Cortex of kidney (tissue), 1 donor: ENCODE data around the gene ABHD5.

Experiments
- DNase-seq: peaks from one replicate; lab custom pipeline; 2025; lab: John Stamatoyannopoulos, UW

ABHD5 gene

DNA sequence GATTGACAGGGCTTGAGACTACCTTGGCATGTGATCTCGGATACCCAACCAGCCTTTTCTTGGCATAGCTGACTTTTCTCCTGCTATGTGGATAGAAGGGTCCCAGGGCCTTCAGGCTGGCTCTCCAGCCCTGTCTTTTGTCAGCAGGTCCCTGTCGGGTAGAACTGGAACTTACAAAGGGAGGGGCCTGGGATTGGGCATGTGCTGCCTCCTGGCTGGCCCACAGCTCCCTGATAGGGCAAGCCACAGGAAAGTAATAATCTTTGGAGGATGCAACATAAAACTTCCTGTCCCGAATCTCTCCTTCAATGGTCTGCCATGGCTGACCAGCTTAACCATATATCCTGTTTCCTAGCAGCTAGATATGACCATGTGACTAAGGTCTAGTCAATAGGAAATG lies 89.1 kb downstream of the ABHD5 start:
- no peak for DNase-seq

DNA sequence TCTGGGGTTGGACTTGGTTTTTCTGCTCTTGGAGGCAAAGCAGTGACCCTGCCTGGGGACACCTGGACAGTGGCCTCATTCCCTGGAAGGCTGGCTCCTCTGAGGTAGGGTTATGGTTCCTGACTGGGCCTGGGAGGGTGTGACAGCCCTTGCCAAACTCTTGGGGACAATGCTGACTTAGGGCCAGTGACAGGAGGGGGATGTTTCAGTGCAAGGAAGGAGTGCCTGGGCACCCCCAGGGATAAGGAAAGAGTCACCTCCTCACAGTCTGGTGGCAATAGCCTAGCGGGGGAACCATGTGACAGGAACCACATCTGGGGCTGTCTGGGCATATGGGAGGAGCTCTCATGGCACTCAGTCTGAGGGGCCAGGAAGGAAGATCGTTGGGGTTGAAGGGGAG lies 91.8 kb downstream of the ABHD5 start:
- DNase-seq = no peak
